HEK293 (cell line): Measurements from ENCODE around the gene KIAA1755.

Source experiments
- ZIC2 ChIP-seq: fragments of 450-650 bp; formaldehyde crosslinking; IDR thresholded peaks from 2 replicates; pipeline ENCODE4 v1.5.1; 2016; ENCODE audit warnings: missing biosample characterization, missing genetic modification characterization
- ZNF175 ChIP-seq: fragments of 450-650 bp; formaldehyde crosslinking; IDR thresholded peaks from 2 replicates; pipeline ENCODE4 v1.5.1; 2016; ENCODE audit warnings: missing biosample characterization, missing genetic modification characterization
- ZNF214 ChIP-seq: fragments of 450-650 bp; formaldehyde crosslinking; IDR thresholded peaks from 2 replicates; pipeline ENCODE4 v1.5.1; 2017; ENCODE audit warnings: missing biosample characterization, mild to moderate bottlenecking, missing genetic modification characterization, borderline replicate concordance
- ZNF24 ChIP-seq: fragments of 450-650 bp; formaldehyde crosslinking; IDR thresholded peaks from 2 replicates; pipeline ENCODE4 v1.5.1; 2016; ENCODE audit warnings: missing biosample characterization, missing genetic modification characterization
- ZNF324 ChIP-seq: fragments of 450-650 bp; formaldehyde crosslinking; IDR thresholded peaks from 2 replicates; pipeline ENCODE4 v1.5.1; 2016; ENCODE audit warnings: missing biosample characterization, missing genetic modification characterization
- ZNF623 ChIP-seq: fragments of 450-650 bp; formaldehyde crosslinking; IDR thresholded peaks from 2 replicates; pipeline ENCODE4 v1.5.1; 2016; ENCODE audit warnings: missing biosample characterization, missing genetic modification characterization
- ZNF670 ChIP-seq: fragments of 450-650 bp; formaldehyde crosslinking; IDR thresholded peaks from 2 replicates; pipeline ENCODE4 v1.5.1; 2016; ENCODE audit warnings: missing biosample characterization, missing genetic modification characterization, low read depth
- TF ChIP-seq, protein P1 (sequence below): fragments of 450-650 bp; formaldehyde crosslinking; IDR thresholded peaks from 2 replicates; pipeline ENCODE4 v1.5.1; 2016; ENCODE audit warnings: missing biosample characterization, missing genetic modification characterization
- TF ChIP-seq, protein P2 (sequence below): fragments of 450-650 bp; formaldehyde crosslinking; IDR thresholded peaks from 2 replicates; pipeline ENCODE4 v1.5.1; 2016; ENCODE audit warnings: missing biosample characterization, missing genetic modification characterization
- TF ChIP-seq, protein P3 (sequence below): fragments of 450-650 bp; formaldehyde crosslinking; IDR thresholded peaks from 2 replicates; pipeline ENCODE4 v1.5.1; 2016; ENCODE audit warnings: missing biosample characterization, missing genetic modification characterization, borderline replicate concordance
- TF ChIP-seq, protein P4 (sequence below): fragments of 450-650 bp; IDR thresholded peaks from 2 replicates; pipeline ENCODE4 v1.5.1; 2018; ENCODE audit warnings: missing biosample characterization, mild to moderate bottlenecking, missing genetic modification characterization

GRCh38 chr20:38231531-38232121 lies 28.9 kb downstream of the KIAA1755 start:
- no peak for TF ChIP-seq ZNF623 (tag by site-specific recombination)
- TF ChIP-seq, protein P1, sequence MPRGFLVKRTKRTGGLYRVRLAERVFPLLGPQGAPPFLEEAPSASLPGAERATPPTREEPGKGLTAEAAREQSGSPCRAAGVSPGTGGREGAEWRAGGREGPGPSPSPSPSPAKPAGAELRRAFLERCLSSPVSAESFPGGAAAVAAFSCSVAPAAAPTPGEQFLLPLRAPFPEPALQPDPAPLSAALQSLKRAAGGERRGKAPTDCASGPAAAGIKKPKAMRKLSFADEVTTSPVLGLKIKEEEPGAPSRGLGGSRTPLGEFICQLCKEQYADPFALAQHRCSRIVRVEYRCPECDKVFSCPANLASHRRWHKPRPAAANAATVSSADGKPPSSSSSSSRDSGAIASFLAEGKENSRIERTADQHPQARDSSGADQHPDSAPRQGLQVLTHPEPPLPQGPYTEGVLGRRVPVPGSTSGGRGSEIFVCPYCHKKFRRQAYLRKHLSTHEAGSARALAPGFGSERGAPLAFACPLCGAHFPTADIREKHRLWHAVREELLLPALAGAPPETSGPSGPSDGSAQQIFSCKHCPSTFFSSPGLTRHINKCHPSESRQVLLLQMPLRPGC (tag by site-specific recombination): no peak
- TF ChIP-seq ZIC2 (tag by site-specific recombination): no peak
- TF ChIP-seq, protein P2, sequence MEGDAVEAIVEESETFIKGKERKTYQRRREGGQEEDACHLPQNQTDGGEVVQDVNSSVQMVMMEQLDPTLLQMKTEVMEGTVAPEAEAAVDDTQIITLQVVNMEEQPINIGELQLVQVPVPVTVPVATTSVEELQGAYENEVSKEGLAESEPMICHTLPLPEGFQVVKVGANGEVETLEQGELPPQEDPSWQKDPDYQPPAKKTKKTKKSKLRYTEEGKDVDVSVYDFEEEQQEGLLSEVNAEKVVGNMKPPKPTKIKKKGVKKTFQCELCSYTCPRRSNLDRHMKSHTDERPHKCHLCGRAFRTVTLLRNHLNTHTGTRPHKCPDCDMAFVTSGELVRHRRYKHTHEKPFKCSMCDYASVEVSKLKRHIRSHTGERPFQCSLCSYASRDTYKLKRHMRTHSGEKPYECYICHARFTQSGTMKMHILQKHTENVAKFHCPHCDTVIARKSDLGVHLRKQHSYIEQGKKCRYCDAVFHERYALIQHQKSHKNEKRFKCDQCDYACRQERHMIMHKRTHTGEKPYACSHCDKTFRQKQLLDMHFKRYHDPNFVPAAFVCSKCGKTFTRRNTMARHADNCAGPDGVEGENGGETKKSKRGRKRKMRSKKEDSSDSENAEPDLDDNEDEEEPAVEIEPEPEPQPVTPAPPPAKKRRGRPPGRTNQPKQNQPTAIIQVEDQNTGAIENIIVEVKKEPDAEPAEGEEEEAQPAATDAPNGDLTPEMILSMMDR (tag by site-specific recombination): no peak
- TF ChIP-seq ZNF24 (tag by site-specific recombination): no peak
- TF ChIP-seq ZNF175 (tag by site-specific recombination): no peak
- TF ChIP-seq, protein P3, sequence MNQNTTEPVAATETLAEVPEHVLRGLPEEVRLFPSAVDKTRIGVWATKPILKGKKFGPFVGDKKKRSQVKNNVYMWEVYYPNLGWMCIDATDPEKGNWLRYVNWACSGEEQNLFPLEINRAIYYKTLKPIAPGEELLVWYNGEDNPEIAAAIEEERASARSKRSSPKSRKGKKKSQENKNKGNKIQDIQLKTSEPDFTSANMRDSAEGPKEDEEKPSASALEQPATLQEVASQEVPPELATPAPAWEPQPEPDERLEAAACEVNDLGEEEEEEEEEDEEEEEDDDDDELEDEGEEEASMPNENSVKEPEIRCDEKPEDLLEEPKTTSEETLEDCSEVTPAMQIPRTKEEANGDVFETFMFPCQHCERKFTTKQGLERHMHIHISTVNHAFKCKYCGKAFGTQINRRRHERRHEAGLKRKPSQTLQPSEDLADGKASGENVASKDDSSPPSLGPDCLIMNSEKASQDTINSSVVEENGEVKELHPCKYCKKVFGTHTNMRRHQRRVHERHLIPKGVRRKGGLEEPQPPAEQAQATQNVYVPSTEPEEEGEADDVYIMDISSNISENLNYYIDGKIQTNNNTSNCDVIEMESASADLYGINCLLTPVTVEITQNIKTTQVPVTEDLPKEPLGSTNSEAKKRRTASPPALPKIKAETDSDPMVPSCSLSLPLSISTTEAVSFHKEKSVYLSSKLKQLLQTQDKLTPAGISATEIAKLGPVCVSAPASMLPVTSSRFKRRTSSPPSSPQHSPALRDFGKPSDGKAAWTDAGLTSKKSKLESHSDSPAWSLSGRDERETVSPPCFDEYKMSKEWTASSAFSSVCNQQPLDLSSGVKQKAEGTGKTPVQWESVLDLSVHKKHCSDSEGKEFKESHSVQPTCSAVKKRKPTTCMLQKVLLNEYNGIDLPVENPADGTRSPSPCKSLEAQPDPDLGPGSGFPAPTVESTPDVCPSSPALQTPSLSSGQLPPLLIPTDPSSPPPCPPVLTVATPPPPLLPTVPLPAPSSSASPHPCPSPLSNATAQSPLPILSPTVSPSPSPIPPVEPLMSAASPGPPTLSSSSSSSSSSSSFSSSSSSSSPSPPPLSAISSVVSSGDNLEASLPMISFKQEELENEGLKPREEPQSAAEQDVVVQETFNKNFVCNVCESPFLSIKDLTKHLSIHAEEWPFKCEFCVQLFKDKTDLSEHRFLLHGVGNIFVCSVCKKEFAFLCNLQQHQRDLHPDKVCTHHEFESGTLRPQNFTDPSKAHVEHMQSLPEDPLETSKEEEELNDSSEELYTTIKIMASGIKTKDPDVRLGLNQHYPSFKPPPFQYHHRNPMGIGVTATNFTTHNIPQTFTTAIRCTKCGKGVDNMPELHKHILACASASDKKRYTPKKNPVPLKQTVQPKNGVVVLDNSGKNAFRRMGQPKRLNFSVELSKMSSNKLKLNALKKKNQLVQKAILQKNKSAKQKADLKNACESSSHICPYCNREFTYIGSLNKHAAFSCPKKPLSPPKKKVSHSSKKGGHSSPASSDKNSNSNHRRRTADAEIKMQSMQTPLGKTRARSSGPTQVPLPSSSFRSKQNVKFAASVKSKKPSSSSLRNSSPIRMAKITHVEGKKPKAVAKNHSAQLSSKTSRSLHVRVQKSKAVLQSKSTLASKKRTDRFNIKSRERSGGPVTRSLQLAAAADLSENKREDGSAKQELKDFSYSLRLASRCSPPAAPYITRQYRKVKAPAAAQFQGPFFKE (tag by site-specific recombination): no peak
- no peak for TF ChIP-seq ZNF670 (tag by site-specific recombination)
- no peak for TF ChIP-seq ZNF324 (tag by site-specific recombination)
- TF ChIP-seq, protein P4, sequence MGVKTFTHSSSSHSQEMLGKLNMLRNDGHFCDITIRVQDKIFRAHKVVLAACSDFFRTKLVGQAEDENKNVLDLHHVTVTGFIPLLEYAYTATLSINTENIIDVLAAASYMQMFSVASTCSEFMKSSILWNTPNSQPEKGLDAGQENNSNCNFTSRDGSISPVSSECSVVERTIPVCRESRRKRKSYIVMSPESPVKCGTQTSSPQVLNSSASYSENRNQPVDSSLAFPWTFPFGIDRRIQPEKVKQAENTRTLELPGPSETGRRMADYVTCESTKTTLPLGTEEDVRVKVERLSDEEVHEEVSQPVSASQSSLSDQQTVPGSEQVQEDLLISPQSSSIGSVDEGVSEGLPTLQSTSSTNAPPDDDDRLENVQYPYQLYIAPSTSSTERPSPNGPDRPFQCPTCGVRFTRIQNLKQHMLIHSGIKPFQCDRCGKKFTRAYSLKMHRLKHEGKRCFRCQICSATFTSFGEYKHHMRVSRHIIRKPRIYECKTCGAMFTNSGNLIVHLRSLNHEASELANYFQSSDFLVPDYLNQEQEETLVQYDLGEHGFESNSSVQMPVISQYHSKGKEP (tag by site-specific recombination): no peak
- TF ChIP-seq ZNF214 (tag by site-specific recombination): no peak
